HG02870 (cell line): ENCODE measurements around the gene CEBPB.

Experiments
- ATAC-seq: cut with Tn5 transposase; IDR thresholded peaks from one replicate; pipeline ENCODE4 v1.9.1; 2021; ENCODE audit warnings: mild to moderate bottlenecking, moderate library complexity; ENCODE audit not compliant: unreplicated experiment

The CEBPB gene

DNA sequence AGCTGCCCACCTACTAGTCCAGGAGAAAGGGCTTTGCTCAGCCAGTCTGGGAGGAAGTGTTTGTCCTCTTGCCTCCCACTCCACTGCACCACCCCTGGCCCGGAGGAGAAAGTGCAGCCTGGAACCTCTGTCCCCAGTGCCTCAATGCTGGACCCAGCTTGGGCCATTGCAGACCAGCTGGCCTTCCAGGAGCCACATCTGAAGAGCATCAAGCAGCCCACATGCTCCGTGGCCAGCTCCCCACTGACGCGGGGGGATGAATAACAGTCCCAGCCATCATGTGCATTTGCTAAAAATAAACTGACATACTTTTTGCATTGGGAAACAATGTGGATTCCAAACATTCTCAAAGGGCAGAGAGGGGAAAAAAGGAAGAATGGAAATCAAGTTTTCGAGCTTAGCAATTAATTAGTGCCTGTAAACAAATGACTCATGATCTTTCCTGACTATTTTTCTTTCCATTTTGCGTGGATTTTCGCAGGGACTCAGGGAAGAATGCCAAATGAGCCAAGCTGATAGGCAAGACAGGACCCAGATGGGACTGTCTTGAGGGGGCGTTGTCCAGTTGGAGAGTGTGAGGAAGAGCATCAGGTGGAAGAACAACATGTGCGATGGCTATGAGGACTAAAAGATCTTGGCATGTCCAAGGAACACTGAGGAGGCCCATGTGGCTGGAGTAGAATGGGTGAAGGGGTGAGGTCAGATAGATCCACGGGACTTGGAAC, 34.1 kb downstream of the CEBPB start:
- no peak for ATAC-seq

DNA sequence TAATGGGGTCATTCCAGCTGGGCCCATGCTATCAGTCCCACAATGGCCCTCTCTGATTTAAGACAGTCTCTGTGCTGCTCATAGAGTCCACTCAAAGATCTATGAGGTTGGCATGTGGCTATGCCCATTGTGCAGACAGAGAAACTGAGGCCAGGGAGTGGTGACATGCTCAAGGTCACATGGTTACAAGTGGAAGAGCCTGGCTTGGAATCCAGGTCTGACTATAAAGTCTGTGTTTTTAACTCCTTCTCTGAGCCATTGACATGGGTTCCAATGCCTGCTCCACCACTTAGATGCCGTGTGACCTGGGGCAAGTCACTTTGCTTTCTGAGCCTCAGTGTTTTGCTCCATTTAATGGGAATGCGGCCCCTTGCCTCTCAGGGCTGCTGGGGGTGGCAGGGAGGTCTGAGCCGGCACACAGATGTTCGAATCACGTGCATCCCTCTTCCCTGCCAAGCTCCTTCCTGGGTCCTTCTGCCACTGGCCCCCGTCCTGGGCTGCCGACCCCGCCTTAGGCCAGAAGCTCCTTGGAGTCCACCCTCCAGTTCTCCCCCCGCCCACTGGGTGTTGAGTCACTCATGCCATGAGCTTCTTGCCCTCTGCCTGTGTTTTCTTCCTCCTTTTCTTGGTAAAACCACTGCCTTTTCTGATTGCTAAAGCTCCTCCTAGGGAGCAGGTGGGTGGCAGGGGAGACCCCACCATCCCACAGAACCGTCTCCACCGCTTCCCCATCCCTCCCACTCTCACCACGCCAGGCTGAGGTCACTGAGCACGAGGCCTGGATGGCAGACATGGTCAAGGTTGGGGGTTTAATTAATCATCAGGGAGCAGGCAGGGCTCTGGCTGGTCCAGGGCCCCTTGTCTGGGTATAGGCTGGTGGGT, 35.7 kb downstream of the CEBPB start:
- no peak for ATAC-seq

DNA sequence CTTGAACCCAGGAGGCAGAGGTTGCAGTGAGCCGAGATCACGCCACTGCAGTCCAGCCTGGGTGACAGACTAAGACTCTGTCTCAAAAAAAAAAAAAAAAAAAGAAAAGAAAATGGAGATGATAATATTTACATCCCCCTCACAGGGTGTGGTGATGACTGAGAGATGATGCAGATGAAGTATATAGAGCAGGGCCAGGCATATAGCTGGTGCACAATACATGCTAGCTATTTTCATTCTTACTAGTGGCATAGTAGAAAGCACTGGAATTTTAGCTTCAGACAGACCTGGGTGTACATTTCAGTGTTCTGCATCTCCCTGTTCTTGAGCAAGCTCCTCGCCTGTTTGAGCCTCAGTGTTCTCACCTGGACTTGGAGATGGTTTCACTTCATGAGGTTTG, 36.9 kb downstream of the CEBPB start:
- ATAC-seq: no peak

DNA sequence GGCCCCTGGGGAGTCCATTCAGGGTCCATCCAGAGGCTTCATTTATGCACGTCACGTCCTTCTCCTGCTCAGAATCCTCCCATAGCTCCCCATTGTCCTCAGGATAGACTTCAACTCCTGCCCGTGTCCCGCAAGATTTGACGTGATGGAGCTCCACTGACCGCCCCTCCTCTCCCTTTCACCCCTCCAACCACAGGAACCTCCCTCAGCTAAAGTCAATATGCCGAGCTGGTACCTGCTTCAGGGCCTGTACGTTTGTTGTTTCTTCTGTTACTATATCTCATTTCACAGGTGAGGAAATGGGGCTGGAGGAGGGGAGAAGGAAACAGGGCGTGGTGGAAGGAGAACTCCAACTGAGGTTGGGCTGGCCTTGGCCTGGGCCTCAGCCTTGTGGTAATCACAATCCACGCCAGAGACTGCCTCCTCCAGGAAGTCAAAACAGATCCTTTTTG, 38.6 kb downstream of the CEBPB start:
- no peak for ATAC-seq

DNA sequence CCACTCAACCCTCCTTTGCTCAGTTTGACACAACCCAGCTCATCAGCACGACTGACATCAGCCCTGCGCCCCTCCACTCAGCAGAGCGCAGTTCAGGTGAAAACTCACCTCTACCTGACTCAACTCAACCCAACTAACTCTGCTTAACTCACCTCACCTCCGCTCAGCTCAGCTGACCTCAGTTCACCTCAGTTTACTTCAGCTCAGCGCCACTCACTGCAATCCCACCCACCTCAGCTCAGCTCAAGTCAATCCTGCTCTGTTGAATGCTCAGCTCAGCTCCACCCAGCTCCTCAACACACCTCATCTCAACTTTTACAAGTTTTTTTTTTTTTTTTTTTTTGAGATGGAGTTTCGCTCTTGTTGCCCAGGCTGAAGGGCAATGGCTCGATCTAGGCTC, 39.6 kb downstream of the CEBPB start:
- ATAC-seq: no peak

DNA sequence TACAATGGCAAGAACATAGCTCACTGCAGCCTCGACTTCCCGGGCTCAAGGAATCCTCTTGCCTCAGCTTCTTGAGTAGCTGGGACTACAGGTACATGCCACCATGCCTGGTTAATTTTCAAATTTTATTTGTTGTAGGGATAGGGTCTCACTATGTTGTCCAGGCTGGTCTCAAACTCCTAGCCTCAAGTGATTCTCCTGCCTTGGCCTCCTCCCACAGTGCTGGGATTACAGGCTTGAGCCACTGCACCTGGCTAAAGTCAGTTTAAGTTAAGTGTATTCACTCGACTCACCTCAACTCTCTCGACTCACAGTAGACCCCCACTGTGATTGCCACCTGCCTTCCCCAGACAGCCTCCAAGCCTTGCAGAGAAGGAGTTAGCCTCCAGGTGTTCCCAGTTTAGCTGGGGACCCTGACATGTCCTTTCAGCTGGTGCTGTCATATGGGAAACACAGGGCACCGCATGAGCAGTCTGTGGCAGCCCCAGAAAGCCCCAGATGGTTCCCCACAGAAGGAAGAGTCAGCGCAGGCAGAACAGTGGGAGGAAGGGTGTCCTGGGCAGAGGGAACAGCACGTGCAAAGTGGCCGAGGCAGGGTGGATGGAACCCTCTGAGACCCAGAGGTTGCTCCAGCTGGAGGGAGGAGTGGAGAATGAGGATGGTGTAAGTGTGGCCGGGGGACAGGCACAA, 40.4 kb downstream of the CEBPB start:
- no peak for ATAC-seq

DNA sequence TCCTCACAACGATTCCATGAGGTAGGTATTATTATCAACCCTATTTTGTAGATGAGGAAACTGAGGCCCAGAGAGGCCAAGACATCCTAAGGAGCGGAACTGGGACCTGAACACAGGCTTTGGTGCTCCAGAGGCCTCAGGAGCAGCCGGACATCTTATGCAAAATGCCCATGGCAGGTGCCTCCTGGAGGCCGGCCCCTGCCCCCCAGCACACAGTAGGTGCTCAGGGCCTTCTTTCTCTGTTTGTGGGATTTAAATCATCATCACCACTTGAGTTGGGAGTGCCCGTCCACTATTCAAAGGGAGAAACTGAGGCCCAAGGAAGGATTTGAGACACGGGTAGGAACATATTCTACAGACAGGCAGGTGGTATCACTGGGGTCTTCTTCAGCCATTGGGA, 41.2 kb downstream of the CEBPB start:
- ATAC-seq: no peak

DNA sequence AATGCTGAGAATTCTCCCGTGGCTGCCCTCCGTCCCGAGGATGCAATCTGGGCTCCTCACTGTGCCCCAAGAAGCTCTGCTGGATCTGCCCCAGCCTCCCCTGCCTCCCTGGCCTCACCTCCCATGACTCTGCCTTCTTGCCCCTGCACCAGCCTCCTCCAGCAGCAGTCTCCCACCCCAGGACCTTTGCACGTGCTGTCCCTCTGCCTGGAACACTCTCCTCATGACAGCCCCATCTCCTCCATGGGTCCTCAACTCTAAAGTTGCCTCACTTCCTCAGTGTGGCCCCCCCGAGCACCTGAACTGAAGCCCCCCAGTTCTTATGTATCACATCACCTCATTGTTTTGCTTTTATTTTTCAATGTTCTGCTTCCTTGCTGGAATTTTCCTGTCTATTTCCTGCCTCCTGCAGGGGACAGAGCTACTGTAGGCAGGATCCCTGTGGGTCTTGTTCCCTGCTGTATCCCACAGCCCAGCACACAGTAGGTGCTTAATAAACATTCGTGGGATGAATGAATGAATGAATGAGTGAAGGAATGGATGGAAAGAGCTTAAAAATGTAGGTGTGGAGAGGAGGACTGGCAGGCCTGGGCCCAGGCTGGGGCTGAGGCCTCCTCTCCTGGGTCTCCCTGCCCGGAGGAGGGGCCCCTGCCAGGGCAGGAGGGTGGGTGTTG, 42.2 kb downstream of the CEBPB start:
- ATAC-seq: no peak

DNA sequence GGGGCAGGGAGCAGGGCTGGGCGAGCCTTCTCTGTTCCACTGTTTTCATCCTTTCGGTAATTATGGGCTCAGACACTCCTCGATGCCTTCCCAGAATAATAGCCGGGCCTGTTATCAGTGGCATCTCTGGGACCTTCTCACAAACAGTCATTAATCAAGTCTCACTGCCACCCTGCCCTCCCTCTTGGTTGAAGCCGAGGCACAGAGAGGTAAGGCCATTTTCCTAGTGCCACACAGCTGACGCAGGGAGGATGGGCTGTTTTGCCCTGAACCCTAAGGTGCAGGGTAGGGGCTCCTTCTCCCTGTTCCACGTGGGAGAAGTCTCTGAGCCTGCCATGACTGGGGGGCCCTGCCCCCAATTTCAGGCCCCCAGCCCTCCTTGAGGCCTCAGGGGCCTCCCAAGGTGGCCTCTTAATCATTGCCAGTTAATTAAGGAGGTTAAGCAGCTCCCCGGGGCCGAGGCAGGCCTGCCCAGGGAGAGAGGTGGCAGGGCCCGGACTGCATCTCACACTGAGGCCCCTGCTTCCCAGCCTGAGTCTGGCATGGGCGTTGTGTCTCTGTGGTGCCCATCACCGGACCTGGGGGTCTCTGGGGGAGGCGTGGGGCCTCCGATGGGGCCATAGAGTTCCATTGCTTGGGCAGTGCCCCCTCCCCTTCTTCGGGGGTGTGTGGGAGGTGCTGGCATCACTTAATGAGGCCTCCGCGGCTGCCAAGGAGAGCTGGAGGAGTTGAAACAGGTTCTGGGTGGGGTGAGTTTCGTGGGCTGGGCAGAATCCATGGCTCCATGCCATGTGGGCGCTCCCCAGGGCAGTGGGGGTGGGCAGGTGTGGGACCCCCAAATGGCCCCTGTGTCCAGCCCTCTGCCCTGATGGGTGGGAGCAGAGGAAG, 42.9 kb downstream of the CEBPB start:
- ATAC-seq: no peak

DNA sequence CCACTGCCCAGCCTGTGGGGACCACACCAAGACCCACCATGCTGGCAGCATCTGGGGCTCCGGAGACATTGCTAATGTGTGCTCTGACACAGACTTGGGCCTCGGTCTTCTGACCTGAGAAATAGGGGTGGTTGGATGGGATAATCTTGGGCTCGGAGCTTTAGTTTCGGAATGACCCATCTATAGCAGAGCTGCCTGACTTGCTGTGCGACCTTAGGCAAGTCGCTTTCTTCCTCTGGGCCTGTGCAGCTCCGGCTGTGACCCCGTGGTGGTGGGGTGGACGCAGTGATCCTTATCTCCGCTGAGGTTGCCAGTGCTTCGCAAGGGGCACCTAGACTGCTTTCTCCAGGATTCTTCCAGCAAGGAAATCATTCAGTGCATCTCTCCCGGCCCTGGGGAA, 43.7 kb downstream of the CEBPB start:
- no peak for ATAC-seq

DNA sequence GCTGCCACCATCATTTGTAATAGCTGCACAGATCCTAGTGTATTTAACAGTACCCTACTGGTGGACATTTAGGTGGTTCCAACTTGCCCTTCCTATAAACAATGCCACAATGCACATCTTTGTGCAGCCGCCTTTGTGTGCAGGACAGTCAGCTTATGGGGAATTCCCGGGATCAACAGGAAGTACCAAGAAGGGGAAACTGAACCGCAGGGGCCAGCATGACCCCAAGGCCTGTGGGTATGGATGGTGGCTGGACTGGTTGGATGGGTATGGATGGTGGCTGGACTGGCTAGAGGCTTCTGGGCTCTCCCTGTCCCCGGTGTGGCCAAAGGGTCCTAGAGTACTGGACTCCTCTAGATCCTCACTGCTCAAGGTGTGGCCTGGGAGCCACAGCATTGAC, 46.7 kb downstream of the CEBPB start:
- ATAC-seq: no peak

DNA sequence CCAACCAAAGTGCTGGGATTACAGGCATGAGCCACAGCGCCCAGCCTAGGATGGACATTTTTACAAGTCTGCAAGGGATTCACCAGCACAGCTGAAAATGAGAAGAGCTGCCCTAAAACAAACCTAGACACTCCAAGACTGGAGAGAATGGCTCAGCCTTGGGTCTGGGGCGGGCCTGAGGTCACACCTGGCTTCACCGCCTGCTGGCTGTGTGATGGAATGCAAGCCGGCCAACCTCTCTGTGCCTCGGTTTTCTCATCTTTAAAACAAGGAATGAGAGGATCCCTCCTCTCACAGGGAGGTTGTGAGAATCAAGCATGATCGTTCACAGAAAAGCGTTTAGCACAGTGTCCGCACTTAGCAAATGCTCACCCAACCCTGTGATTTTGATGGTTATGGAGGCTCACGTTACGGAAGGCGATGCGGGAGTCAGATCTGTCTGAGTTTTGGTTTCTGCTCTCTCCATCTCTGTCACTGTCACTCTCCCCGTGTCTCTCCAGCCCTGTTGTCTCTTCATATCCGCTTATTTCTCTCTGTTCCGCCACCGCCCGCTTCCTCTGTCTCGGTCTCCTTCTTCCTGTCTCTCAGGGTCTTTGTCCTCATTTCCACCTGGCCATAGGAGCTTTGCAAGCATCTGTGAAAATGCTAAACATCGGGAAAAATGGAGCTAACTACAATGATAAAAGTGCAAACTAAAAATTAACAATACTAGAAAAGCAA, 47.6 kb downstream of the CEBPB start:
- ATAC-seq: no peak

DNA sequence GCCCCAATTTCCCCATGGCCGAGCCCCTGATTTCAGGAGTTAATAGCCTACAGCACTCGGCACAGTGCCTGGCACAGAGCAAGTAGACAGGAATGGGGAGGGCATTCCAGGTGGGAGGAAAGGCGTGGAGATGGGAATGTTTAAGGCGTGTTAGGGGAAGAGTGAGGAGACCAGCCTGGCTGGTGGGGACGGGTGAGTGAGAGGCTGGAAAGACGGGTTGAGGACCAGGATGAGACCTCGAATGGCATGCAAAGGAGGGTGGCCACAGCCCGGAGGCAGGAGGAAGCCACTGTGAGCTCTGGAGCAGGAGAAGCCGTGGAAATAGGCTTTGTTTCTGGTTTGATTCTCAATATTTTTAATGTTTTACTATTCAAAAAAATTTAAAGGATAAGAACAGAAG, 49.5 kb downstream of the CEBPB start:
- no peak for ATAC-seq

DNA sequence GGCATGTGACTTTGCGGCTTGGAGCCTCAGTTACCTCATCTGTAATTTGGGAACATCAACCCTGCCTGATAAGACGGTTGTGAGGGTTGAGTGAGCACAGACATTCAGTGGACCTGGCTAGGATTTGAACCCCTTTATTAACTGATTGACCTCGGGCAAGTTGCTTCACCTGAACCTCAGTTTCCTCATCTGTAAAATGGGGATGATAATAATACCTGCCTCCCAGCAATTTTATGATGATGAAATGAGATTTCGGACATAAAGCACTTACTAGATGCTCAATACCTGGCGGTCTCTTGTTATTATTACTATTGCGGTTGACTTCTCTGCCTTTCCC, 51.5 kb downstream of the CEBPB start:
- ATAC-seq: no peak
